Endothelial cell (in vitro differentiated cells): ENCODE measurements around the gene COPG2. TPM values are rescaled to one million over a fixed set of nuclear protein-coding genes. Genes with fewer than 3 reads are reported as not detected.
A peak's percentile ranks its signal among the peaks of the same experiment; 100 is the strongest.

Experiments
- DNase-seq: peaks from one replicate; pipeline ENCODE4 v3.0.0; 2021; ENCODE audit warnings: low spot score
- H3K27ac Mint-ChIP-seq: one replicate; pipeline ENCODE4 v1.8.0; 2021; ENCODE audit warnings: mixed read lengths, inconsistent platforms; ENCODE audit not compliant: unreplicated experiment
- H3K27me3 Mint-ChIP-seq: one replicate; pipeline ENCODE4 v1.8.0; 2021; ENCODE audit warnings: mild to moderate bottlenecking, moderate library complexity, mixed read lengths, inconsistent platforms; ENCODE audit not compliant: unreplicated experiment
- H3K36me3 Mint-ChIP-seq: one replicate; pipeline ENCODE4 v1.8.0; 2021; ENCODE audit warnings: mild to moderate bottlenecking, low read depth, mixed read lengths, inconsistent platforms; ENCODE audit not compliant: unreplicated experiment
- H3K4me1 Mint-ChIP-seq: one replicate; pipeline ENCODE4 v1.8.0; 2021; ENCODE audit warnings: mild to moderate bottlenecking, mixed read lengths, inconsistent platforms; ENCODE audit not compliant: unreplicated experiment
- H3K4me3 Mint-ChIP-seq: one replicate; pipeline ENCODE4 v1.8.0; 2021; ENCODE audit warnings: mild to moderate bottlenecking, mixed read lengths, inconsistent platforms; ENCODE audit not compliant: unreplicated experiment
- H3K9me3 Mint-ChIP-seq: one replicate; pipeline ENCODE4 v1.8.0; 2021; ENCODE audit warnings: mixed read lengths, inconsistent platforms; ENCODE audit not compliant: unreplicated experiment
- total RNA-seq: library from RNA; stranded (reverse); fragmentation: NEBNext Ultra II Directional; extraction: Animal tissue kit (Norgen Biotek cat#: 25700); gene quantifications from one replicate; pipeline ENCODE4 v1.2.1, GENCODE V29; 2021; ENCODE audit not compliant: unreplicated experiment
- TF ChIP-seq, protein P1 (sequence below): fragments of 200-600 bp; sonication (generic); IDR thresholded peaks from one replicate; pipeline ENCODE4 v1.5.0; 2021; ENCODE audit warnings: antibody characterized with exemption; ENCODE audit not compliant: unreplicated experiment

COPG2 gene
- total RNA-seq, 1 donor from 2014 or later, result 40.0 TPM

DNA sequence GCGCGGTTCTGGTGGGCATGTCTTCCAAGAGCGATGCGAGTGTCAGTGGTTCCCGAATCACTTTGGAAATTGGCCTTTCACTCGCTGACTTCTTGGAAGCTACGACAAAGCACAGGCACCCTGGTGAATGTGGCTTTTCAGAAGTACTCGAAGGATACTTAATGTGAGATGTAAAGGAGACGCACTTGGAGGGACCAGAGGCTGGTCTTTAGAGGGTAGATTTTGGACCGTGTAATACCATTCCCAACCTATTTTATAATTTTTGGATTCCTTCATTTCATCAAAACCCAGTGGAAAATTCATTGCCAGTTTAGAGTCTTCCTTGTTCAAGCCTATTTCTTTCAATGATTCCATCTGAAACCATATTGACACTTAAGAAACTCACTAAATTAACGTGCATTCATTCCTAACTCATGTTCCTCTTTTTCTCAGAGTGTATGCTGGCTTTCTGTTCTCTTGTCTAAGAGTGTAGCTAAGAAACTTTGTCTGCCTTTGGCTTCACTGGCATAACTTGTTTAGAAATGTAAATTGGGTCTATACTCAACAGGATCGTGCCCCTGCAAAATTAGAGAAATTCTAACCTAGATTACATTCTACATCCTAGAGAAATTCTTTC, 645 bp upstream of the COPG2 start:
- Mint-ChIP-seq H3K4me1 (peaks cover 22% of the 10 kb centered on the region), H3K9me3 (no peaks in the 10 kb centered on the region), H3K4me3 (peak overlapping the region; percentile 93), H3K27ac (no peak overlapping the region), H3K27me3 (peaks cover 4% of the 10 kb centered on the region), H3K36me3 (no peaks in the 10 kb centered on the region)
- no peak for DNase-seq
- TF ChIP-seq, protein P1, sequence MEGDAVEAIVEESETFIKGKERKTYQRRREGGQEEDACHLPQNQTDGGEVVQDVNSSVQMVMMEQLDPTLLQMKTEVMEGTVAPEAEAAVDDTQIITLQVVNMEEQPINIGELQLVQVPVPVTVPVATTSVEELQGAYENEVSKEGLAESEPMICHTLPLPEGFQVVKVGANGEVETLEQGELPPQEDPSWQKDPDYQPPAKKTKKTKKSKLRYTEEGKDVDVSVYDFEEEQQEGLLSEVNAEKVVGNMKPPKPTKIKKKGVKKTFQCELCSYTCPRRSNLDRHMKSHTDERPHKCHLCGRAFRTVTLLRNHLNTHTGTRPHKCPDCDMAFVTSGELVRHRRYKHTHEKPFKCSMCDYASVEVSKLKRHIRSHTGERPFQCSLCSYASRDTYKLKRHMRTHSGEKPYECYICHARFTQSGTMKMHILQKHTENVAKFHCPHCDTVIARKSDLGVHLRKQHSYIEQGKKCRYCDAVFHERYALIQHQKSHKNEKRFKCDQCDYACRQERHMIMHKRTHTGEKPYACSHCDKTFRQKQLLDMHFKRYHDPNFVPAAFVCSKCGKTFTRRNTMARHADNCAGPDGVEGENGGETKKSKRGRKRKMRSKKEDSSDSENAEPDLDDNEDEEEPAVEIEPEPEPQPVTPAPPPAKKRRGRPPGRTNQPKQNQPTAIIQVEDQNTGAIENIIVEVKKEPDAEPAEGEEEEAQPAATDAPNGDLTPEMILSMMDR, result no peak

DNA sequence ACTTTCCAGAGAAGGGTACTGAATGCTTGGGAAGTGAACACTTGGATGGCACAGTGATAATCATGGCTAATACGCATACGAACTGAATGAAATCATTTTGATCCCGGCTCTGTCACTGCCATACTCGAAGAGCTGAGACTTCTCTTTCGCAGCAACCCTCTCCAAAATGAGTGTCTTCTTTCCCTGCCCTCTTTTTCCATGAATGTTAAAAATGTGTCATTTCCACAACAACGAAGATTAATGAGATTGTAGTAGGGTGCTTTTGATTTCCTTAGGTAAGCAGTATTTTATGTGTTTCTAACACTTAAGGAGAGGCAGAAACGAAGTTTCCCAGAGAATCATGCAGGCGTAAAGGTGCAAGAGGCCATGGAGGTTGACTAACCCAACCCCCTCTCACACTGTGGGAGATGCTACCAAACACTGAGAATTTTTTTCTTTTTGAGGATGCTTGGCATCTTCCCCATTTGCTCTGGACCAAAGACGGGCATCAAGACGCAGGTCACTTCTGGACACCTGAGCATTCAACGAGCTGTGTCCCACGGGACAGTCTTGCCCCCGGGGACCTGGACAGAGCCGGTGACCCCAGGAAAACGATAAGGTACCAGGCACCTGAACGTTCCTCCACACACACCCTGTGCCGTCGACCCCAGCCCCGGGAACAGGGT, 823 bp downstream of the COPG2 start:
- Mint-ChIP-seq H3K36me3 (no peaks in the 10 kb centered on the region), H3K4me3 (peak overlapping the region; percentile 92), H3K9me3 (no peaks in the 10 kb centered on the region), H3K27ac (peak overlapping the region; percentile 52), H3K27me3 (peaks cover 4% of the 10 kb centered on the region), H3K4me1 (peaks cover 22% of the 10 kb centered on the region)
- TF ChIP-seq, protein P1, result no peak
- DNase-seq, result no peak

DNA sequence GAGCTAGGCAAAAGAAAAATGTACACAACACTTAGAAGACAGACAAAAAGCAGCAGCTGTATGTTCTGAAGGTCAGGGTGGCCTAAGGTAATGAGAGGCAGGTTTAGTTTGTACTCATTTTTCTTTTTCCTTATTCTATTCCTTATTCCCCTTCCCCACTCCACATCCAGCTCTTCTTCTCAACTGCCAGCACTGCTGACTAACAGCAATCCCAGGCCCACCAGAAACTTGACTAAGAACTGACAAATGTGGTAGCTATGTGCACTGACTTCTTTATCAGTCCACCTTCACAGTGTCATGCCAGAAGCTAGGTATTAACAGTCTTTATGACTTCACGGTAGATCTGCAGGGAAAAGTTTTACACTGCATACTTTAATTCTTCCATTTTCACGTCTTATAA, 6.1 kb downstream of the COPG2 start:
- Mint-ChIP-seq H3K4me1 (no peaks in the 10 kb centered on the region), H3K4me3 (no peak overlapping the region), H3K36me3 (peaks cover 15% of the 10 kb centered on the region), H3K27ac (no peak overlapping the region), H3K27me3 (no peaks in the 10 kb centered on the region), H3K9me3 (no peaks in the 10 kb centered on the region)
- TF ChIP-seq, protein P1, result no peak
- DNase-seq, result no peak

DNA sequence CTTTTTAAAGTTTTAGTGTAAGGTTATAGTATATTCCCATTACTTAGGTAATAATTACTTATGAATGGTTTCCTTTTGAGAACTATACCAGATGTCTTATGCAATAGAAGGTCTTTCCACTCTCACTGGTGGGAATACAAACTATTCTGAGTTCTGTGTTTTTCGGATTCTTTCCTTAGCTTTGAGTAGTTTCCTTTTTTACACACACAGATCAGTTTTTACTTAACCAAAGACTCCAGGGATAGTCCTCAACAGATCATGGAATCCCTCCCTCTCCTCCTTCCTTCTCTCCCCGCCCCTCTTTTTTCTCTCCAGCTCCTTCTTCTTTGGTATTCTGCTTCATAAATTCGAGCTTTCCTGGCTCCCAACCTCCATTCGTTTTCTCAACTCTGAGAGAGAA, 13.3 kb downstream of the COPG2 start:
- Mint-ChIP-seq H3K27me3 (no peaks in the 10 kb centered on the region), H3K4me1 (no peaks in the 10 kb centered on the region), H3K36me3 (peaks cover 13% of the 10 kb centered on the region), H3K4me3 (no peak overlapping the region), H3K9me3 (no peaks in the 10 kb centered on the region), H3K27ac (no peak overlapping the region)
- DNase-seq, result no peak
- TF ChIP-seq, protein P1, result no peak

DNA sequence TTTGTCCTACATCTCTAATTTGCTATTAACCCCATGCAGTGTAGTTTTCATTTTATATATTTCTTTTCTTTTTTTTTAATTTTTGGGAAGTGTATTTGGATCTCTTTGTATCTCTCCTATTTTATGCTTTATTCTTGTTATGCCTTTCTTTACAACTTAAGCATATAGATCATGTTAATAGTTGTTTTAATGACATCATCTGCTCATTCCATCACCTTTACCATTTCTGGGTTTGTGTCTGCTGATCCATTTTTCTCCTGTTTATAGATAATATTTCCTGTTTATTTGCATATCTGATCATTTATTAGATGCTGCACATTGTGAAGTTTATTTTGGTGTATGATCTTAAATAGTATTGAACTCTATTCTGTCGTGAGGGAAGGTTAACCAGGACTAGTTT, 13.7 kb downstream of the COPG2 start:
- Mint-ChIP-seq H3K4me3 (no peak overlapping the region), H3K4me1 (no peaks in the 10 kb centered on the region), H3K27ac (no peak overlapping the region), H3K27me3 (no peaks in the 10 kb centered on the region), H3K36me3 (peaks cover 9% of the 10 kb centered on the region), H3K9me3 (no peaks in the 10 kb centered on the region)
- no peak for DNase-seq
- TF ChIP-seq, protein P1, result no peak
